HG03457 (cell line): ENCODE data around the gene ARF1.

Experiments used
- ATAC-seq: cut with Tn5 transposase; IDR thresholded peaks from one replicate; pipeline ENCODE4 v1.9.1; 2021; ENCODE audit warnings: moderate number of reproducible peaks; ENCODE audit not compliant: unreplicated experiment

The ARF1 gene

DNA sequence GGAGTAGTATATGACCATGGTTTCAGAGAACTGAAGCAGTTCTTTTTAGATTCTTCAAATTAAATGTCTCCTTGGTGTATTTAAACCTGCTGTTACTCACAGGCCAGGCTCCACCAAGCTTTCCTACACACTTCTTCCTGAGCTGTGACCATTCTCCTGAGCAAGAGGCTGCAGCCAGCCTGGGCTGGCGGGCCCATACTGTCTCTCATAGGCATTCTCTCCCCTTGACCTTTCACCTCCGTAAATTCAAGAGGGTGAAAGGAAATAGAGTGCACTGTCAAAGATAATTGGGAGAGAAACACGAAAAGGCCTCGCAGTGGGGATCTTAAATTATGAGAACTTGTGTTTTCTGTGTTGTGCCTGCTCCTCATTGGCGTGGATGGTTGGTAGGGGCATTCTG lies 2.3 kb downstream of the ARF1 start:
- no peak for ATAC-seq

GRCh38 chr1:228085287-228085951 lies 2.9 kb downstream of the ARF1 start:
- no peak for ATAC-seq

DNA sequence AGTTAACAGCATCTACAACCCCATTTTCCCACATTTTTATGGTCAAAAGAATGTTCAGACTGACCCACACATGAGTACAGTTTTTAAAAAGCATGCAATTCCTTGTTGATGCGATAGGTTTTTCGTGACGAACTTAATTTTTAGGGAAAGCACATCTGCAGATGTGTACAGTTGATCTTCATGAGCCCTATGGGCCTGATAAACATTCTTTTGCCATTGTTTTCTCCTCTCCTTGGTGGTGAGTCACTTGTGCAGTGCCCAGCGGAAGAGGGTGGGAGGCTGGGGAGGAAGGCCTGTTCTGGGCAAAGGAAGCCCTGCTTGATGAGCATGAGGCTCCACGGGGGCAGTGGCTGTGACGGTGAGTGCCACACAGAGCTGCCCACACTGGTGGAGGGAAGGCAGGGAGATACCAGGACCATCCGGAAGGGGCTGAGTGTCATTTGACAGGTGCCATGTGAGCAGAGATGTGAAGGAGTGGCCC lies 5.3 kb downstream of the ARF1 start:
- ATAC-seq = no peak

GRCh38 chr1:228088586-228089498 lies 6.3 kb downstream of the ARF1 start:
- no peak for ATAC-seq

DNA sequence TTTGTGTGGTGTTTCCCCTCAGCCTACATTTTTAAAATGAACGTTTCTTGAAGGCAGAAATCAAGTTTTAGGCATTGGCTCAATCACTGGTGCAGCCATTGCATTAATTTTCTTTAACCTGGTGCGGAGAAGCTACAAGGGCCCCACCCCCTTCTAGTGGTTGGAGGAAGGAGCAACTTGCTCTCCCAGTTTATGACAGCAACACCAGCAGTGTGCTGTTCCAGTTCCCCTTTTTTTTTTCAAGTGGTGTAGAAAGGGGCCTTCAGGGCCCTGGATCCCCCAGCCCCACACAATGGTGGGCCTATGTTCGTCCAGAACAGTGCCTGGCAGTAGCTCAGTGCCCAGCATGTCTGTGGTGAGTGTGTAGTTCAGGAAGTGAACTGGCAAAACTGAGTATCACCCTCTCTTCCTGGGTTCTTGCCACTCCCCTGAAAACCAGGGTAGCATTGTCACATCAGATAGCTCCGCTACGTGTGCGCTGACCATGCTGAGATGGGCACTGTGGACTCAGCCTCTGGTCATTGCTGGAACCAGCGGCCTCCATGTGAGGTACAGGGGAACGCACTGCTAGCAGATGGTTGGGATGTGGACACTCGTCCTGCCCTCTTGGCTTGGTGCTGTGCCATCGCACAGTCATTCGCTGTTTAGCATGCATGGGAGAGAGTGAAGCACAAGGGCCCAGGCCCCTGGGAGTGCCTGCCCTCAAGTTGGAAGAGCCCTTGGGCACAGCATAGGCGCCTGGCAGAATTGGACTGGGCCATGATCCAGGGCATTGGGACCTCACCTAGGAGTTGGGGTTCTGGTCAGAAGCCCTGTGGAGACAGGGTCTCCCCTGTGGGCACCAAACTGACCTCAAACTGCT lies 7.2 kb downstream of the ARF1 start:
- ATAC-seq = no peak

DNA sequence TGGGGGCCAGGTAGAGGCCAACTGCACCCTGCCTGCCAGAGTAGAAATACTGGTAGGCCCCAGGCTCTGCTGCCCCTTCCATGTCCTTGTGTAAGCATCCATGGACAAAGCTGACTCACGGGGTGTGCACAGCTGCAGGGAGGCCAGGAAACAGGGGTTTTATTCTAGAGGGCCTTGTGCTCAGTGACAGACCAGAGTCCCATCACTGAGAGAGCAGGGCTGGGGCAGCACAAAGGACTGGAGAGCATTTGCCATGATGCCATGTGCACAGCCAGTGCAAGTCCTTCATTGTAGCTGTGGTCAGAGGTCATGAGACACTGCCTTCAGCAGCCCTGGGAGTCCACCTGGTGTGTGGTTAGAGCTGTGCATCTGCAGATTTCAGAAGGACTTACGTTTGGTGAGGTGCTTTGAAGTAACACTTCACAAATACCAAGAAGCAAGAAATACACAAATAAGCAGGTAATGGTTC lies 8.1 kb downstream of the ARF1 start:
- no peak for ATAC-seq

DNA sequence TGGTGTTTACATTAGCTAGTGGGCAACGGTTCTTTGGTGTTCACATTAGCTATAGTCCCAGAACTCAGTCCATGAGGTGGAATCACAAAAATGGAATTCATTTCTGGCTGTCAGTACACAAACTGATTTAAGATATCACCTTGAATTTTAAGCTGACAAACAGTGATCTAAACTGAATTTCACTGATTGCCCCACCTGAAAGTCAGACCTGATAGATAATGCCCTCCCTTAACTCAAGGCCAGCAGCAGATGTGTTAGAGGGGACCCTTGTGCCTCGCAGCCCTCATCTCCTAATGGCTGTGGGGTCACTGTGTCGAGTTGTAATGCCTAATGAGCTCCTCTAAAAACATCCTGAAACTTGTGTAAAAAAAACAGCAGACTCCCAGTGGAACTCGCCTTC lies 8.6 kb downstream of the ARF1 start:
- no peak for ATAC-seq

GRCh38 chr1:228092342-228093049 lies 10.0 kb downstream of the ARF1 start:
- no peak for ATAC-seq

- ATAC-seq = no peak
Observed at GRCh38 chr1:228093050-228093906, 10.8 kb downstream of the ARF1 start.

GRCh38 chr1:228094432-228095016 lies 12.0 kb downstream of the ARF1 start:
- no peak for ATAC-seq

DNA sequence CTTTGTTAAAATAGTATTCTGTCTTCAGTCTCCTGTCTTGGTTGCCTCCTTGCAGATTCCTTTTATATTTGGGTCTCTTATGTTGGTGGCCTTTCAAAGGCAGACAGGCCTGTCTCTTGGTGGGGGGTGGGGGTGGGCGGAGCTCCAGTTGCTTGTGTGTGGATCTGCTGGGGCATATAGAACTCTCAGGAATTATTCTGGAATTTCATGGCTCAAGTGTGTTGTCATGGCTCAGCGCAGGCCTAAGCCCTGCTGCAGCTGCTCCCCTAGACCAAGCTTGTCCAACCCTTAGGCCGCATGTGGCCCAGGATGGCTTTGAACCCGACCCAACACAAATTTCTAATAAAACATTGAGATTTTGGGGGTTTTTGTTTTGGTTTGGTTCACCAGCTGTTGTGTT lies 12.7 kb downstream of the ARF1 start:
- ATAC-seq = no peak

DNA sequence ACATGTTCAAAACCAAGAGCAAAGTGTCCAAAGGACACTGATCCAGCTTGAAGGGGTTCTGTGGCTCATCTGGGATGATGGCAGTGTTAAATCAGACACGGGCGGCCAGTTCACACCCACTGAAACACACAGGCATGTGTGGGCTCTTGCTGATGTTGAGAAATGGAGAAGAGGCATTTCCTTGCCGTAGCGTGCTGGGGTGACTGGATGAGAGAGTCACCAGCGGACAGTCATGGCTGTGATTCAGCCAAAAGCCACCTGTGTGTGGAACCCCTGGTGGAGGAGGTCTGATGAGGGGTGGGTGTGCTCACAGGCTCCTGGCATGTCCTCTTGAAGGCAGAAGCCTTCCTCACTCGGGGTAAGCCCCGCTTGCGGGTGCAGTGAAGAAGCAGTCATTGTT lies 13.4 kb downstream of the ARF1 start:
- ATAC-seq = no peak

DNA sequence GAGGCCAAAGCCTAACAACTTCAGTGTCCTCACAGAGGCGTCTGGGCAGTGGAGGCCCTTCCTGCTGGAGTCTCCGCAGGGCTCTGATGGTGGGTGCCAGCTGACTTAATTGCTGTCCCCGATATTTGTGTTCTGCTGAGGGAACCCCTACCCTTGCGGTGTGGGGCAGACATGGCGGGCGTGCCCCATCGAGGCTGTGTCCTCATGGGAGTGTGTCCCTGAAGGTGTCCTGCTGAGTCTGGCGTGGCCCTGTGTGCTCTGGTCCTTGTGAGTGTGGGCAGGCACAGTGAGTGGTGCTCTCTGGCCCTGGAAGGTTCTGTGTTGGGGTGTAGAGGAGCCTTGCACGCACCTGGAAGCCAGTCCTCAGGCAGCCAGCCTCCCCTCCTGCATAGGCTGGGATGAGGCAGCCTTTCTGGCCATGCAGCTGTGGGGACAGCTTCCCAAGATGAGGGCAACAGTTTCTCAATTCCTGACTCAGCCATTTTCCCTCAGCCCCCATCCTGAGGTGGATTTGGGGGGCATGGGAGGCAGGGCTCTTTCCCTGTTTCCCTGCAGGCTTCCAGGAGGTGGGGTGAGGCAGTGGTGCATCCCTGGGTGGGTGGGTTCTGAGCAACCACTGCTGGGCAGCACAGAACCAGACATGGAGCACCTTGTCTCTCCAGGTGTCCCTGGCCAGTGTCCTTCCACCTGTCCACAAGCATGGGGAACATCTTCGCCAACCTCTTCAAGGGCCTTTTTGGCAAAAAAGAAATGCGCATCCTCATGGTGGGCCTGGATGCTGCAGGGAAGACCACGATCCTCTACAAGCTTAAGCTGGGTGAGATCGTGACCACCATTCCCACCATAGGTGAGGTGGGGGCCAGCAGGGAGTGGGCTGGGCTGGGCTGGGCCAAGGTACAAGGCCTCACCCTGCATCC lies 14.2 kb downstream of the ARF1 start:
- no peak for ATAC-seq

DNA sequence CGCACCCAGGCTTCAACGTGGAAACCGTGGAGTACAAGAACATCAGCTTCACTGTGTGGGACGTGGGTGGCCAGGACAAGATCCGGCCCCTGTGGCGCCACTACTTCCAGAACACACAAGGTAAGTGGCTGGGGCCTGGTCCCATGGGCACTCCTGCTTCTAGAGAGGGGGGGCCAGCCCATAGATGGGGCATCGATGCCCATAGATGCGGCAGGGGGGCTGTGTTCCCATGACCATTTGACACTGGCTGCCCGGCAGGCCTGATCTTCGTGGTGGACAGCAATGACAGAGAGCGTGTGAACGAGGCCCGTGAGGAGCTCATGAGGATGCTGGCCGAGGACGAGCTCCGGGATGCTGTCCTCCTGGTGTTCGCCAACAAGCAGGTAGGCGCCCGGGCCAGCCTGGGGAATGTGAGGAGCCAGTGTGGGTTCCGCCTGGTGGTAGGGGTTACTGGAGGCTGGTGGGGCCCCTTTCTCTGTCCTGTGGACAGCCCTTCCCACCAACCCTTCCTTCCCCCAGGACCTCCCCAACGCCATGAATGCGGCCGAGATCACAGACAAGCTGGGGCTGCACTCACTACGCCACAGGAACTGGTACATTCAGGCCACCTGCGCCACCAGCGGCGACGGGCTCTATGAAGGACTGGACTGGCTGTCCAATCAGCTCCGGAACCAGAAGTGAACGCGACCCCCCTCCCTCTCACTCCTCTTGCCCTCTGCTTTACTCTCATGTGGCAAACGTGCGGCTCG lies 15.0 kb downstream of the ARF1 start:
- no peak for ATAC-seq

- ATAC-seq = no peak
Observed at GRCh38 chr1:228098323-228098931, 15.9 kb downstream of the ARF1 start.

DNA sequence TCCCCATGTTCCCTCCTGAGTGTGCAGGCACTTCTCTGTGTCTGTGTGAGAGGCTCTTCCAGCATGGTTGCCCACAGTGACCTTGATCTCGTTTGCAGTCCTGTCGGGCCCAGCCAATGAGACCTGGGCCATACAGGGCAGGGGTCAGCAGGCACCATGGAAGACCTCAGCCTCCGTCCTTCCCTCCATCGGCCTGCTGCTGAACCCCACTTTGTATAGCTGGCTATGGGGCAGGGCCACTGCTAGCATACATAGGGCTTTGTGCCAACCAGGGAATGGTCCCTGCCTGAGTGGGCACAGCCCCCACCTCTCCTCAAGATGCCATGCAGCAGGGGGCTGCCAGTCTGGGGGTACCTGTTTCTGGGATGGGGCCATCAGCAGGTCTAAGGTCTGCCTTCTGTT lies 16.8 kb downstream of the ARF1 start:
- no peak for ATAC-seq
